ENCODE data around the gene EXOSC7. TPM values are rescaled to one million over a fixed set of nuclear protein-coding genes. Genes with fewer than 3 reads are reported as not detected.

Gene EXOSC7
- total and polyA plus RNA-seq, 2 of the 4 experiments (the other 2 are of a cell fraction), result 61.6 to 62.2 TPM

DNA sequence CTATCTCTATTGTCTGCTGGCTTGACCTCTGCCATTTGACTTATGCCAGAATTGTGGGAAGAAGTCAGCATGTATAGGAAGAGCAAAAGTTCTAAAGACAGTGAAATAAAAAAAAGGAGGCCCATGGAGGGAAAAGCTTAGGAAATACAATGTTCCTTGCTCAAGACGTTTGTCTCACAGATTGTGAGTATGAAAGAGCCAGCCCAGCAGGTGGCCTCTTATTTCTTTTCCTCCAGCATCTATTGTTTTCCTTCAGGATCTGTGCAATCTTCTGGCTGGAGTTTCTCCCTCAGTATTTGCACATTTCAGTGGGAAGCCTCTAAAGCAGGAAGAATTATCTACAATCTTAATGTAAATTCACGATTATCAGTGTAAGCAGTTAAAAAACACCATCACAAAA, 43.8 kb upstream of the EXOSC7 start:
- no peak overlapping the region for H3K14ac ChIP-seq (replicated peaks; ENCODE audit: low read depth, low read length)
- H3K9me1 ChIP-seq (ENCODE audit: insufficient read depth, low read length), result peaks cover 16% of the 10 kb centered on the region; the same call in 1 of the 2 replicates
- H4K91ac ChIP-seq (ENCODE audit: insufficient read depth, low read depth, low read length), result no peak overlapping the region
- H2BK120ac ChIP-seq (ENCODE audit: low read depth, low read length), result no peak overlapping the region
- BruUV-seq (replicated peaks), result no TSS peak
- no peak overlapping the region for H2BK20ac ChIP-seq (ENCODE audit: low read depth, low read length)
- no peaks in the 10 kb centered on the region for H3K27me3 ChIP-seq (ENCODE audit: control insufficient read depth, insufficient read depth, low read length)
- H4K20me1 ChIP-seq (ENCODE audit: insufficient read depth, low read length), result no peaks in the 10 kb centered on the region; the same call in 1 of the 2 replicates
- no peak overlapping the region for H2AK5ac ChIP-seq (ENCODE audit: low read depth, low read length)
- no peaks in the 10 kb centered on the region for H3K9me3 ChIP-seq (ENCODE audit: control insufficient read depth, insufficient read depth, low read length)
- H2BK15ac ChIP-seq (ENCODE audit: low read depth, low read length), result no peak overlapping the region
- 50% methylated on average over 1 of the region's 2 CpGs; no CpG with 5 or more reads in 1 of the 2 experiments for WGBS, 2 experiments (ENCODE audit: extremely low coverage in 2 of 2, insufficient read length in 1 of 2)
- H3K4me2 ChIP-seq (ENCODE audit: low read depth, low read length), result no peak overlapping the region
- dilution Hi-C loops (cut with HindIII; ENCODE audit: low sequenced_read_pairs, unreplicated experiment), result no loop called here
- intact Hi-C loops (cut with micrococcal nuclease), result no loop called here
- H3K79me1 ChIP-seq (ENCODE audit: low read depth in 1 of 2, low read length in 2 of 2), result peaks cover 5 to 12% of the 10 kb centered on the region in 2 experiments; a peak in 3 of 4 replicates
- H2AFZ ChIP-seq (replicated peaks; ENCODE audit: low read length, poor library complexity), result no peak overlapping the region
- H3K36me3 ChIP-seq (ENCODE audit: control insufficient read depth, insufficient read depth, low read length), result peaks cover 50% of the 10 kb centered on the region
- in situ Hi-C loops (cut with MboI; ENCODE audit: low sequenced_read_pairs), result no loop called here
- no peak overlapping the region for H3K56ac ChIP-seq (ENCODE audit: extremely low read depth, insufficient read depth, low read length)
- no peak for TF ChIP-seq SMC3 (IDR thresholded peaks at IDR 0.05; ENCODE audit: low read depth, low read length)
- no peak for TF ChIP-seq MAZ (IDR thresholded peaks at IDR 0.05; ENCODE audit: borderline replicate concordance, low read depth, low read length)
- no peak for TF ChIP-seq POLR2A (IDR thresholded peaks at IDR 0.05; ENCODE audit: low read depth, low read length)
- TF ChIP-seq, protein P1, sequence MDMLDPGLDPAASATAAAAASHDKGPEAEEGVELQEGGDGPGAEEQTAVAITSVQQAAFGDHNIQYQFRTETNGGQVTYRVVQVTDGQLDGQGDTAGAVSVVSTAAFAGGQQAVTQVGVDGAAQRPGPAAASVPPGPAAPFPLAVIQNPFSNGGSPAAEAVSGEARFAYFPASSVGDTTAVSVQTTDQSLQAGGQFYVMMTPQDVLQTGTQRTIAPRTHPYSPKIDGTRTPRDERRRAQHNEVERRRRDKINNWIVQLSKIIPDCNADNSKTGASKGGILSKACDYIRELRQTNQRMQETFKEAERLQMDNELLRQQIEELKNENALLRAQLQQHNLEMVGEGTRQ (IDR thresholded peaks at IDR 0.05; ENCODE audit: low read depth, low read length), result no peak
- TF ChIP-seq FOS (IDR thresholded peaks at IDR 0.05; ENCODE audit: low read depth, low read length), result no peak
- no peak for TF ChIP-seq CHD1 (IDR thresholded peaks at IDR 0.05; ENCODE audit: low read depth, low read length)
- TF ChIP-seq RAD21 (IDR thresholded peaks at IDR 0.05; ENCODE audit: low read length), result no peak
- TF ChIP-seq MAFK (IDR thresholded peaks at IDR 0.05; ENCODE audit: low read depth, low read length), result no peak
- TF ChIP-seq RCOR1 (IDR thresholded peaks at IDR 0.05; ENCODE audit: insufficient replicate concordance, low read length), result no peak
- TF ChIP-seq MXI1 (IDR thresholded peaks at IDR 0.05; ENCODE audit: borderline replicate concordance, low read depth, low read length), result no peak
- TF ChIP-seq ELK1 (IDR thresholded peaks at IDR 0.05; ENCODE audit: borderline replicate concordance, low read depth, low read length), result no peak
- no peak for TF ChIP-seq CEBPB (IDR thresholded peaks at IDR 0.05; ENCODE audit: low read depth, low read length)
- TF ChIP-seq, protein P2, sequence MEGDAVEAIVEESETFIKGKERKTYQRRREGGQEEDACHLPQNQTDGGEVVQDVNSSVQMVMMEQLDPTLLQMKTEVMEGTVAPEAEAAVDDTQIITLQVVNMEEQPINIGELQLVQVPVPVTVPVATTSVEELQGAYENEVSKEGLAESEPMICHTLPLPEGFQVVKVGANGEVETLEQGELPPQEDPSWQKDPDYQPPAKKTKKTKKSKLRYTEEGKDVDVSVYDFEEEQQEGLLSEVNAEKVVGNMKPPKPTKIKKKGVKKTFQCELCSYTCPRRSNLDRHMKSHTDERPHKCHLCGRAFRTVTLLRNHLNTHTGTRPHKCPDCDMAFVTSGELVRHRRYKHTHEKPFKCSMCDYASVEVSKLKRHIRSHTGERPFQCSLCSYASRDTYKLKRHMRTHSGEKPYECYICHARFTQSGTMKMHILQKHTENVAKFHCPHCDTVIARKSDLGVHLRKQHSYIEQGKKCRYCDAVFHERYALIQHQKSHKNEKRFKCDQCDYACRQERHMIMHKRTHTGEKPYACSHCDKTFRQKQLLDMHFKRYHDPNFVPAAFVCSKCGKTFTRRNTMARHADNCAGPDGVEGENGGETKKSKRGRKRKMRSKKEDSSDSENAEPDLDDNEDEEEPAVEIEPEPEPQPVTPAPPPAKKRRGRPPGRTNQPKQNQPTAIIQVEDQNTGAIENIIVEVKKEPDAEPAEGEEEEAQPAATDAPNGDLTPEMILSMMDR (conservative IDR thresholded peaks at IDR 0.05; ENCODE audit: low read depth, low read length), result no peak
- DNase-seq, result no peak
- H4K5ac ChIP-seq (ENCODE audit: low read depth, low read length), result no peak overlapping the region
- no peak overlapping the region for H4K8ac ChIP-seq (ENCODE audit: low read depth in 2 of 2, low read length in 2 of 2)
- no peak for ATAC-seq (ENCODE audit: low read depth)
- H3K4me3 ChIP-seq (ENCODE audit: insufficient read depth, low read depth, low read length), result no peak overlapping the region
- no peak overlapping the region for H3K4ac ChIP-seq (ENCODE audit: low read depth, low read length)
- no peak overlapping the region for H3K23ac ChIP-seq (ENCODE audit: low read depth, low read length)
- no peak overlapping the region for H2BK5ac ChIP-seq (ENCODE audit: low read depth, low read length, poor library complexity, severe bottlenecking)
- no peak overlapping the region for H3K9ac ChIP-seq (ENCODE audit: low read depth, low read length)
- no peak overlapping the region for H3K18ac ChIP-seq (ENCODE audit: low read depth, low read length)
- H3K4me1 ChIP-seq (ENCODE audit: control insufficient read depth, insufficient read depth, low read length), result no peaks in the 10 kb centered on the region
- H3K27ac ChIP-seq (ENCODE audit: insufficient read depth, low read length), result no peak overlapping the region
- POLR2A ChIA-PET (ENCODE audit: unreplicated experiment), result no interaction called here
- CTCF ChIA-PET, result no interaction called here
- no peak overlapping the region for H2AK9ac ChIP-seq (replicated peaks; ENCODE audit: low read depth, low read length, poor library complexity)

Measured in IMR-90 (cell line).